Gastroesophageal sphincter (tissue), 3 donors: ENCODE results near the gene NFE2.

Experiments used
- EP300 ChIP-seq: sonication (generic); formaldehyde crosslinking; IDR thresholded peaks from one replicate; pipeline ENCODE4 v1.6.1; 2017; ENCODE audit warnings: antibody characterized with exemption, mild to moderate bottlenecking
- POLR2A ChIP-seq, 2 donors: fragments of 450-650 bp; IDR thresholded peaks; one replicate each; pipeline ENCODE4 v1.6.1; 2017; ENCODE audit warnings: antibody characterized with exemption in 2 of 2, mild to moderate bottlenecking in 2 of 2, moderate library complexity in 1 of 2
- POLR2AphosphoS5 ChIP-seq: sonication (generic); formaldehyde crosslinking; IDR thresholded peaks from one replicate; pipeline ENCODE4 v1.6.1; 2017; ENCODE audit warnings: antibody characterized with exemption
- TF ChIP-seq, protein P1 (sequence below), 4 experiments: fragments of 200-600 bp in 2 of 4; fragments of 450-650 bp in 2 of 4; sonication (generic) in 1 of 4; IDR thresholded peaks; one replicate each; pipeline ENCODE4 v1.5.1; 2017 to 2019; ENCODE audit warnings: antibody characterized with exemption in 4 of 4, mild to moderate bottlenecking in 2 of 4, moderate library complexity in 2 of 4

DNA sequence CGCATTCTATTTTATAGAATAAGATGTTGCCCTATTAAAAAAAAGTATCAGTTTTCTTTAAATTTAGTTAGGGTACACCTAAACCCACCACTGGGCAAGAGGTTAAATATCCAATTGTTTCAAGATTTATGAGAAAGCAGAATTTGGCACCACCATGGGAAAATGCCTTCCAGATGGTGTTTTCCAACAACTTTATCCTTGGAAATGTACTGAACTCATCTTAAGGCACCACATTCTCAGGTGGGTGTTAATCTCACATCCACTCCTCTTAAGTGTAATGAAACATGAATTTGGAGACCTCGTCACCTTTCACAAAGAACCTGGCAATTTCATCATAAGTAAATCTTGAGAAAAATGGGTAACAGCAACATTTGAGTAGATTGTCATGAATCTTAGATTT, 34.0 kb downstream of the NFE2 start:
- TF ChIP-seq, protein P1, sequence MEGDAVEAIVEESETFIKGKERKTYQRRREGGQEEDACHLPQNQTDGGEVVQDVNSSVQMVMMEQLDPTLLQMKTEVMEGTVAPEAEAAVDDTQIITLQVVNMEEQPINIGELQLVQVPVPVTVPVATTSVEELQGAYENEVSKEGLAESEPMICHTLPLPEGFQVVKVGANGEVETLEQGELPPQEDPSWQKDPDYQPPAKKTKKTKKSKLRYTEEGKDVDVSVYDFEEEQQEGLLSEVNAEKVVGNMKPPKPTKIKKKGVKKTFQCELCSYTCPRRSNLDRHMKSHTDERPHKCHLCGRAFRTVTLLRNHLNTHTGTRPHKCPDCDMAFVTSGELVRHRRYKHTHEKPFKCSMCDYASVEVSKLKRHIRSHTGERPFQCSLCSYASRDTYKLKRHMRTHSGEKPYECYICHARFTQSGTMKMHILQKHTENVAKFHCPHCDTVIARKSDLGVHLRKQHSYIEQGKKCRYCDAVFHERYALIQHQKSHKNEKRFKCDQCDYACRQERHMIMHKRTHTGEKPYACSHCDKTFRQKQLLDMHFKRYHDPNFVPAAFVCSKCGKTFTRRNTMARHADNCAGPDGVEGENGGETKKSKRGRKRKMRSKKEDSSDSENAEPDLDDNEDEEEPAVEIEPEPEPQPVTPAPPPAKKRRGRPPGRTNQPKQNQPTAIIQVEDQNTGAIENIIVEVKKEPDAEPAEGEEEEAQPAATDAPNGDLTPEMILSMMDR (IDR thresholded peaks at IDR 0.05): no peak
- TF ChIP-seq POLR2A (IDR thresholded peaks at IDR 0.05) (no peak), POLR2AphosphoS5 (no peak), EP300 (no peak)
